Body of pancreas (tissue), 4 donors: ENCODE data around the gene PCSK1. TPM values are rescaled to one million over a fixed set of nuclear protein-coding genes. Genes with fewer than 3 reads are reported as not detected.

Experiments used
- ATAC-seq: fragments of 150-250 bp; one replicate; pipeline ENCODE4 v1.9.1; 2016
- DNase-seq, 4 donors: peaks; one replicate each; pipeline ENCODE4 v3.0.0-alpha.2; 2019
- H3K27ac ChIP-seq, 4 donors: fragments of 200-600 bp; sonication (generic); 1 replicate in 3 of 4; 2 replicates in 1 of 4; pipeline versions ENCODE4 v1.5.1 to v1.6.1; 2016 to 2019; ENCODE audit warnings: mild to moderate bottlenecking in 1 of 4, mixed read lengths in 1 of 4, moderate library complexity in 1 of 4
- H3K27me3 ChIP-seq, 2 donors: fragments of 200-600 bp; sonication (generic); one replicate each; pipeline ENCODE4 v1.6.0; 2016; ENCODE audit warnings: mild to moderate bottlenecking in 1 of 2
- H3K36me3 ChIP-seq, 2 donors: fragments of 200-600 bp; sonication (generic); replicated peaks in 1 of 2; 2 replicates each; pipeline ENCODE4 v1.5.1; 2016; ENCODE audit warnings: low read depth in 2 of 2; ENCODE audit not compliant: insufficient read depth in 1 of 2
- H3K4me1 ChIP-seq: fragments of 200-600 bp; sonication (generic); one replicate; pipeline ENCODE4 v1.6.0; 2016
- H3K4me3 ChIP-seq, 2 donors: fragments of 200-600 bp; sonication (generic); 1 replicate in 1 of 2; 2 replicates in 1 of 2; pipeline ENCODE4 v1.5.1; 2016 to 2019
- H3K9me3 ChIP-seq, 3 donors: fragments of 200-600 bp; sonication (generic); 1 replicate in 2 of 3; 2 replicates in 1 of 3; pipeline ENCODE4 v1.5.1; 2016
- CTCF ChIP-seq, 7 experiments: fragments of 450-650 bp in 4 of 7; fragments of 200-600 bp in 3 of 7; sonication (generic) in 3 of 7; IDR thresholded peaks; one replicate each; pipeline ENCODE4 v1.5.1; 2016 to 2019; ENCODE audit warnings: antibody characterized with exemption in 7 of 7
- POLR2A ChIP-seq, 3 donors: fragments of 450-650 bp; IDR thresholded peaks; one replicate each; pipeline ENCODE4 v1.6.1; 2016; ENCODE audit warnings: antibody characterized with exemption in 3 of 3, mild to moderate bottlenecking in 2 of 3
- WGBS, 2 donors: methylation state at CpG; one replicate each; pipeline ENCODE4 v1.1.5; 2017; 5-methylcytosine and 5-hydroxymethylcytosine counted together
- intact Hi-C: fragments of 100-400 bp; cut with DNase I; formaldehyde crosslinking; loops from one replicate; pipeline ENCODE4 v1.15.1; 2023
- total RNA-seq, 2 donors: library from RNA; depleted of rRNA; stranded (reverse); fragments of >200 nt; gene quantifications; one replicate each; pipeline ENCODE4 v1.1.0, GENCODE V29; 2016

Gene PCSK1
- 1 to 10 TPM; 7.5 to 7.9 TPM for total RNA-seq

- Histone ChIP-seq H3K9me3 (no peaks in the 10 kb centered on the region), H3K27me3 (peaks cover 0 to 8% of the 10 kb centered on the region in 2 donors), H3K4me1 (peaks cover 21% of the 10 kb centered on the region), H3K4me3 (no peak within 1 kb of the TSS), H3K27ac (no peak within 1 kb of the TSS), H3K36me3 (no peaks in the 10 kb centered on the region)
- intact Hi-C loops, result no loop called here
- peak in 2 of 4 donors; percentile 4 to 20 for DNase-seq
- TF ChIP-seq POLR2A (IDR thresholded peaks at IDR 0.05), result peak in 1 of 3 donors; percentile 23
- TF ChIP-seq CTCF (IDR thresholded peaks at IDR 0.05), result no peak
- peak; percentile 40 for ATAC-seq
- WGBS, 2 donors, result 11 to 28% methylated on average over 19 of the region's 19 CpGs
Measured at GRCh38 chr5:96433066-96433447, at the start of gene PCSK1. Gene PCSK1 (minus strand): TSS chr5:96433248. CDS start chr5:96433042, 206 bp downstream.

GRCh38 chr5:96481867-96482266 lies 48.8 kb upstream of the PCSK1 start:
- 43% methylated on average over 1 of the region's 1 CpG for WGBS, 2 donors
- Histone ChIP-seq H3K9me3 (no peaks in the 10 kb centered on the region), H3K4me1 (peaks cover 11% of the 10 kb centered on the region), H3K4me3 (no peak overlapping the region), H3K27ac (no peak overlapping the region), H3K36me3 (no peaks in the 10 kb centered on the region), H3K27me3 (no peaks in the 10 kb centered on the region)
- DNase-seq, result no peak
- intact Hi-C loops, result no loop called here
- no peak for ATAC-seq
- no peak for TF ChIP-seq POLR2A (IDR thresholded peaks at IDR 0.05)
- no peak for TF ChIP-seq CTCF (IDR thresholded peaks at IDR 0.05)

- Histone ChIP-seq H3K4me3 (no peak overlapping the region), H3K9me3 (no peaks in the 10 kb centered on the region), H3K27ac (no peak overlapping the region), H3K27me3 (no peaks in the 10 kb centered on the region), H3K36me3 (no peaks in the 10 kb centered on the region), H3K4me1 (peaks cover 11% of the 10 kb centered on the region)
- TF ChIP-seq POLR2A (IDR thresholded peaks at IDR 0.05), result no peak
- TF ChIP-seq CTCF (IDR thresholded peaks at IDR 0.05), result no peak
- no peak for ATAC-seq
- intact Hi-C loops, result no loop called here
- DNase-seq, result no peak
Measured at GRCh38 chr5:96481009-96481786, 48.1 kb upstream of the PCSK1 start.

GRCh38 chr5:96478983-96479382 lies 45.9 kb upstream of the PCSK1 start:
- H3K9me3 ChIP-seq, result no peaks in the 10 kb centered on the region
- H3K27me3 ChIP-seq, result no peaks in the 10 kb centered on the region
- H3K36me3 ChIP-seq, result no peaks in the 10 kb centered on the region
- no peak overlapping the region for H3K27ac ChIP-seq
- TF ChIP-seq CTCF (IDR thresholded peaks at IDR 0.05) (no peak), POLR2A (IDR thresholded peaks at IDR 0.05) (no peak)
- WGBS, 2 donors, result 8 to 21% methylated on average over 1 of the region's 1 CpG
- intact Hi-C loops, result no loop called here
- ATAC-seq (peak; percentile 52), DNase-seq (peak; percentile 11 to 35 (median 18))
- no peak overlapping the region for H3K4me3 ChIP-seq
- peaks cover 11% of the 10 kb centered on the region for H3K4me1 ChIP-seq

GRCh38 chr5:96476654-96477053 lies 43.6 kb upstream of the PCSK1 start:
- DNase-seq, result no peak
- Histone ChIP-seq H3K4me3 (no peak overlapping the region), H3K27ac (no peak overlapping the region), H3K36me3 (no peaks in the 10 kb centered on the region), H3K27me3 (no peaks in the 10 kb centered on the region), H3K9me3 (no peaks in the 10 kb centered on the region), H3K4me1 (peaks cover 11% of the 10 kb centered on the region)
- WGBS, 2 donors, result 90 to 94% methylated on average over 3 of the region's 3 CpGs
- no peak for ATAC-seq
- no peak for TF ChIP-seq POLR2A (IDR thresholded peaks at IDR 0.05)
- no peak for TF ChIP-seq CTCF (IDR thresholded peaks at IDR 0.05)
- intact Hi-C loops, result no loop called here
